Endodermal cell (in vitro differentiated cells): Measurements from ENCODE around the gene GUSB. TPM values are rescaled to one million over a fixed set of nuclear protein-coding genes. Genes with fewer than 3 reads are reported as not detected.

ENCODE experiments used
- DNase-seq: peaks from one replicate; pipeline ENCODE4 v3.0.0-alpha.2; 2017
- H3K27ac ChIP-seq: 2 replicates; pipeline ENCODE4 v1.5.1; 2013; ENCODE audit warnings: mild to moderate bottlenecking, low read depth, low read length, moderate library complexity
- H3K27me3 ChIP-seq: 2 replicates; pipeline ENCODE4 v1.6.1; 2013; ENCODE audit warnings: mild to moderate bottlenecking, low read length, moderate library complexity; ENCODE audit not compliant: insufficient read depth, control insufficient read depth, poor library complexity, severe bottlenecking
- H3K36me3 ChIP-seq: 2 replicates; pipeline ENCODE4 v1.7.0; 2013; ENCODE audit warnings: mild to moderate bottlenecking, low read length, moderate library complexity; ENCODE audit not compliant: control insufficient read depth, insufficient read depth
- H3K4me1 ChIP-seq: one replicate; pipeline ENCODE4 v1.7.0; 2013; ENCODE audit warnings: low read length; ENCODE audit not compliant: control insufficient read depth, insufficient read depth
- H3K4me3 ChIP-seq: 2 replicates; pipeline ENCODE4 v1.5.1; 2013; ENCODE audit warnings: mild to moderate bottlenecking, low read length, moderate library complexity
- H3K9ac ChIP-seq: 2 replicates; pipeline ENCODE4 v1.6.1; 2013; ENCODE audit warnings: mild to moderate bottlenecking, low read length, moderate library complexity; ENCODE audit not compliant: poor library complexity, severe bottlenecking; ENCODE audit errors: extremely low read depth
- H3K9me3 ChIP-seq: 2 replicates; pipeline ENCODE4 v1.6.1; 2013; ENCODE audit warnings: mild to moderate bottlenecking, low read length, moderate library complexity; ENCODE audit not compliant: control insufficient read depth
- H3K27ac Mint-ChIP-seq: 2 replicates; pipeline ENCODE4 v1.8.0; 2020; ENCODE audit warnings: mixed read lengths
- H3K27me3 Mint-ChIP-seq: 2 replicates; pipeline ENCODE4 v1.8.0; 2021; ENCODE audit warnings: mild to moderate bottlenecking, mixed read lengths; ENCODE audit not compliant: insufficient read depth
- H3K36me3 Mint-ChIP-seq: 2 replicates; pipeline ENCODE4 v1.8.0; 2020; ENCODE audit warnings: low read depth, mixed read lengths
- H3K4me1 Mint-ChIP-seq: 2 replicates; pipeline ENCODE4 v1.8.0; 2020; ENCODE audit warnings: mixed read lengths
- H3K4me3 Mint-ChIP-seq: 2 replicates; pipeline ENCODE4 v1.8.0; 2020; ENCODE audit warnings: mild to moderate bottlenecking, moderate library complexity, mixed read lengths
- H3K9me3 Mint-ChIP-seq: 2 replicates; pipeline ENCODE4 v1.8.0; 2020; ENCODE audit warnings: mild to moderate bottlenecking, mixed read lengths
- WGBS, 2 experiments: methylation state at CpG; one replicate each; pipeline versions ENCODE4 v1.1.5 to v1.1.7; 2013; ENCODE audit warnings: missing lambda C conversion rate in 2 of 2, mixed read lengths in 1 of 2; ENCODE audit not compliant: insufficient coverage in 1 of 2, insufficient read length in 1 of 2; 5-methylcytosine and 5-hydroxymethylcytosine counted together
- total RNA-seq, 2 donors: library from RNA; stranded (reverse); fragmentation: NEBNext Ultra II Directional in 1 of 2; extraction: Animal tissue kit (Norgen Biotek cat#: 25700) in 1 of 2; gene quantifications; 2 replicates in 1 of 2; 3 replicates in 1 of 2; pipeline ENCODE4 v1.2.1, GENCODE V29; 2021
- TF ChIP-seq, protein P1 (sequence below): fragments of 200-600 bp; sonication (generic); conservative IDR thresholded peaks from 2 replicates; pipeline ENCODE4 v1.5.0; 2021; ENCODE audit warnings: antibody characterized with exemption, mild to moderate bottlenecking

GUSB gene
- total RNA-seq, 2 donors from 2014 or later: 54.5 to 60.6 TPM

- H3K9ac ChIP-seq: no peak overlapping the region
- no peaks in the 10 kb centered on the region for H3K9me3 Mint-ChIP-seq
- H3K36me3 ChIP-seq: peaks cover 57% of the 10 kb centered on the region
- H3K36me3 Mint-ChIP-seq: peaks cover 68% of the 10 kb centered on the region
- no peak for DNase-seq
- H3K4me1 ChIP-seq: no peaks in the 10 kb centered on the region
- TF ChIP-seq, protein P1, sequence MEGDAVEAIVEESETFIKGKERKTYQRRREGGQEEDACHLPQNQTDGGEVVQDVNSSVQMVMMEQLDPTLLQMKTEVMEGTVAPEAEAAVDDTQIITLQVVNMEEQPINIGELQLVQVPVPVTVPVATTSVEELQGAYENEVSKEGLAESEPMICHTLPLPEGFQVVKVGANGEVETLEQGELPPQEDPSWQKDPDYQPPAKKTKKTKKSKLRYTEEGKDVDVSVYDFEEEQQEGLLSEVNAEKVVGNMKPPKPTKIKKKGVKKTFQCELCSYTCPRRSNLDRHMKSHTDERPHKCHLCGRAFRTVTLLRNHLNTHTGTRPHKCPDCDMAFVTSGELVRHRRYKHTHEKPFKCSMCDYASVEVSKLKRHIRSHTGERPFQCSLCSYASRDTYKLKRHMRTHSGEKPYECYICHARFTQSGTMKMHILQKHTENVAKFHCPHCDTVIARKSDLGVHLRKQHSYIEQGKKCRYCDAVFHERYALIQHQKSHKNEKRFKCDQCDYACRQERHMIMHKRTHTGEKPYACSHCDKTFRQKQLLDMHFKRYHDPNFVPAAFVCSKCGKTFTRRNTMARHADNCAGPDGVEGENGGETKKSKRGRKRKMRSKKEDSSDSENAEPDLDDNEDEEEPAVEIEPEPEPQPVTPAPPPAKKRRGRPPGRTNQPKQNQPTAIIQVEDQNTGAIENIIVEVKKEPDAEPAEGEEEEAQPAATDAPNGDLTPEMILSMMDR: no peak
- H3K27ac Mint-ChIP-seq: no peak overlapping the region
- H3K27me3 ChIP-seq: no peaks in the 10 kb centered on the region
- no peaks in the 10 kb centered on the region for H3K9me3 ChIP-seq
- H3K4me3 ChIP-seq: no peak overlapping the region
- no peak overlapping the region for H3K27ac ChIP-seq
- WGBS, 2 experiments: 95 to 97% methylated on average over 12 to 13 of the region's 13 CpGs
- H3K4me1 Mint-ChIP-seq: no peaks in the 10 kb centered on the region
- no peaks in the 10 kb centered on the region for H3K27me3 Mint-ChIP-seq
- no peak overlapping the region for H3K4me3 Mint-ChIP-seq
Observed at GRCh38 chr7:65972976-65973375, 9.0 kb downstream of the GUSB start.

GRCh38 chr7:65971021-65971420 is 11.0 kb downstream of the GUSB start:
- no peak overlapping the region for H3K4me3 Mint-ChIP-seq
- Histone ChIP-seq H3K36me3 (peaks cover 72% of the 10 kb centered on the region), H3K9ac (no peak overlapping the region), H3K27ac (no peak overlapping the region), H3K4me3 (no peak overlapping the region), H3K9me3 (no peaks in the 10 kb centered on the region), H3K27me3 (no peaks in the 10 kb centered on the region), H3K4me1 (no peaks in the 10 kb centered on the region)
- no peak overlapping the region for H3K27ac Mint-ChIP-seq
- TF ChIP-seq, protein P1: no peak
- no peaks in the 10 kb centered on the region for H3K4me1 Mint-ChIP-seq
- no peaks in the 10 kb centered on the region for H3K27me3 Mint-ChIP-seq
- no peaks in the 10 kb centered on the region for H3K9me3 Mint-ChIP-seq
- H3K36me3 Mint-ChIP-seq: peaks cover 80% of the 10 kb centered on the region
- 96 to 100% methylated on average over 7 to 8 of the region's 8 CpGs for WGBS, 2 experiments
- no peak for DNase-seq

- Mint-ChIP-seq H3K36me3 (peaks cover 85% of the 10 kb centered on the region), H3K9me3 (no peaks in the 10 kb centered on the region), H3K4me1 (no peaks in the 10 kb centered on the region), H3K4me3 (no peak overlapping the region), H3K27me3 (no peaks in the 10 kb centered on the region), H3K27ac (no peak overlapping the region)
- peak; percentile 31 for DNase-seq
- TF ChIP-seq, protein P1: no peak
- no peak overlapping the region for H3K4me3 ChIP-seq
- H3K27ac ChIP-seq: no peak overlapping the region
- WGBS, 2 experiments: 94 to 97% methylated on average over 22 to 26 of the region's 26 CpGs
- H3K36me3 ChIP-seq: peaks cover 82% of the 10 kb centered on the region
- no peak overlapping the region for H3K9ac ChIP-seq
- H3K9me3 ChIP-seq: no peaks in the 10 kb centered on the region
- H3K4me1 ChIP-seq: no peaks in the 10 kb centered on the region
- no peaks in the 10 kb centered on the region for H3K27me3 ChIP-seq
Observed at GRCh38 chr7:65968256-65969185, 13.5 kb downstream of the GUSB start.
